HCT116 (cell line): Measurements from ENCODE around the gene PLD5. TPM values are rescaled to one million over a fixed set of nuclear protein-coding genes. Genes with fewer than 3 reads are reported as not detected.

Source experiments
- ATAC-seq: fragments of 200-7000 bp; cut with Tn5 transposase; 2 replicates; pipeline ENCODE4 v1.9.1; 2020; ENCODE audit warnings: mild to moderate bottlenecking, moderate library complexity
- BruUV-seq: library from RNA; stranded (reverse); fragments of 400-500 nt; replicated peaks from 2 replicates; lab custom pipeline; 2021; lab: Mats Ljungman, UMichigan
- CTCF ChIA-PET: fragments of 300-600 bp; sonication (Branson Sonifier 250); formaldehyde crosslinking; loops from one replicate; lab custom pipeline; 2021; ENCODE audit warnings: antibody characterized with exemption; lab: Charles Lee
- POLR2A ChIA-PET: fragments of 300-600, 350-600 bp; sonication (Branson Sonifier 250); formaldehyde crosslinking; loops from one replicate; lab custom pipeline; 2021; ENCODE audit warnings: antibody characterized with exemption; lab: Charles Lee
- RAD21 ChIA-PET, 2 experiments: fragments of 300-600 bp; sonication (Branson Sonifier 250); formaldehyde crosslinking; loops; one replicate each; lab custom pipeline; 2023; ENCODE audit warnings: low total read pairs in 2 of 2; ENCODE audit not compliant: uncharacterized antibody in 2 of 2, unreplicated experiment in 2 of 2, low non-redundant PET in 1 of 2; lab: Charles Lee
- DNase-seq: peaks from one replicate; pipeline ENCODE4 v3.0.0-alpha.2; 2010; ENCODE audit warnings: low read depth, low spot score
- H2AFZ ChIP-seq: fragments of 200-600 bp; shearing (Covaris generic), sonication (generic); 2 replicates; pipeline ENCODE4 v1.6.1; 2017; ENCODE audit warnings: low read depth, mixed run types, mixed read lengths, antibody characterized with exemption, low read length; ENCODE audit not compliant: poor library complexity, severe bottlenecking
- H3K27ac ChIP-seq: 2 replicates; pipeline ENCODE4 v1.5.1; 2012; ENCODE audit warnings: low read depth, low read length
- H3K27me3 ChIP-seq: fragments of 200-600 bp; sonication (generic); 2 replicates; pipeline ENCODE4 v1.6.1; 2016; ENCODE audit warnings: mixed run types, low read length, mixed read lengths; ENCODE audit not compliant: insufficient read depth
- H3K36me3 ChIP-seq, 2 experiments: fragments of 200-500 bp in 1 of 2; fragments of 200-600 bp in 1 of 2; sonication (Bioruptor generic) in 1 of 2; sonication (generic) in 1 of 2; 2 replicates each; pipeline versions ENCODE4 v1.5.1 to v1.6.1; 2014 to 2016; ENCODE audit warnings: low read length in 2 of 2, inconsistent platforms in 1 of 2, mixed read lengths in 1 of 2, mixed run types in 1 of 2; ENCODE audit not compliant: insufficient read depth in 2 of 2, control insufficient read depth in 1 of 2
- H3K4me1 ChIP-seq, 2 experiments: fragments of 200-600 bp in 1 of 2; sonication (generic) in 1 of 2; 2 replicates each; pipeline versions ENCODE4 v1.5.1 to v1.6.1; 2012 to 2017; ENCODE audit warnings: low read length in 2 of 2, inconsistent platforms in 1 of 2, mild to moderate bottlenecking in 1 of 2, mixed read lengths in 1 of 2, mixed run types in 1 of 2, moderate library complexity in 1 of 2; ENCODE audit not compliant: insufficient read depth in 2 of 2, control insufficient read depth in 1 of 2
- H3K4me2 ChIP-seq: fragments of 200-600 bp; sonication (generic); 2 replicates; pipeline ENCODE4 v1.6.1; 2017; ENCODE audit warnings: mixed run types, low read length, mixed read lengths
- H3K4me3 ChIP-seq, 2 experiments: fragments of 200-600 bp in 1 of 2; sonication (generic) in 1 of 2; replicated peaks in 1 of 2; 2 replicates each; pipeline ENCODE4 v1.5.1; 2011 to 2016; ENCODE audit warnings: low read length in 2 of 2, control low read depth in 1 of 2, low read depth in 1 of 2, mild to moderate bottlenecking in 1 of 2, mixed read lengths in 1 of 2, mixed run types in 1 of 2
- H3K79me2 ChIP-seq: fragments of 200-600 bp; sonication (generic); 2 replicates; pipeline ENCODE4 v1.6.1; 2017; ENCODE audit warnings: mild to moderate bottlenecking, mixed run types, low read length, moderate library complexity, mixed read lengths; ENCODE audit not compliant: insufficient read depth
- H3K9ac ChIP-seq: fragments of 200-600 bp; sonication (generic); 2 replicates; pipeline ENCODE4 v1.6.1; 2016; ENCODE audit warnings: low read length, mixed read lengths
- H3K9me2 ChIP-seq: fragments of 200-600 bp; sonication (generic), shearing (Covaris generic); 2 replicates; pipeline ENCODE4 v1.6.1; 2017; ENCODE audit warnings: mixed run types, mild to moderate bottlenecking, moderate library complexity; ENCODE audit not compliant: insufficient read depth
- H3K9me3 ChIP-seq, 2 experiments: fragments of 200-500 bp in 1 of 2; fragments of 200-600 bp in 1 of 2; sonication (Bioruptor generic) in 1 of 2; sonication (generic) in 1 of 2; 2 replicates each; pipeline ENCODE4 v1.6.1; 2014 to 2017; ENCODE audit warnings: low read length in 2 of 2, mixed read lengths in 2 of 2, inconsistent platforms in 1 of 2, low read depth in 1 of 2, mild to moderate bottlenecking in 1 of 2, mixed run types in 1 of 2, moderate library complexity in 1 of 2; ENCODE audit not compliant: control insufficient read depth in 1 of 2, insufficient read depth in 1 of 2
- H4K20me1 ChIP-seq: fragments of 200-600 bp; sonication (generic), shearing (Covaris generic); 2 replicates; pipeline ENCODE4 v1.6.1; 2017; ENCODE audit warnings: mixed run types, mild to moderate bottlenecking, moderate library complexity; ENCODE audit not compliant: insufficient read depth
- ATF3 ChIP-seq: IDR thresholded peaks from 2 replicates; pipeline ENCODE4 v1.6.1; 2012
- CBX3 ChIP-seq: IDR thresholded peaks from 2 replicates; pipeline ENCODE4 v1.6.1; 2012; ENCODE audit warnings: low read depth
- CEBPB ChIP-seq: IDR thresholded peaks from 2 replicates; pipeline ENCODE4 v1.6.1; 2012; ENCODE audit warnings: low read depth
- CTCF ChIP-seq, 3 experiments: fragments of 200-600 bp in 1 of 3; sonication (generic) in 1 of 3; IDR thresholded peaks in 2 of 3; conservative IDR thresholded peaks in 1 of 3; 2 replicates each; pipeline ENCODE4 v1.5.1; 2012 to 2017; ENCODE audit warnings: low read depth in 2 of 3, low read length in 2 of 3, antibody characterized with exemption in 1 of 3, borderline replicate concordance in 1 of 3, control low read depth in 1 of 3, mild to moderate bottlenecking in 1 of 3, mixed read lengths in 1 of 3, mixed run types in 1 of 3, moderate library complexity in 1 of 3; ENCODE audit not compliant: insufficient read depth in 1 of 3
- EGR1 ChIP-seq: IDR thresholded peaks from 2 replicates; pipeline ENCODE4 v1.6.1; 2012; ENCODE audit warnings: low read depth
- EZH2phosphoT487 ChIP-seq: fragments of 200-600 bp; IDR thresholded peaks from 2 replicates; pipeline ENCODE4 v1.6.1; 2018; ENCODE audit warnings: antibody characterized with exemption, borderline replicate concordance
- FOSL1 ChIP-seq: IDR thresholded peaks from 2 replicates; pipeline ENCODE4 v1.6.1; 2012; ENCODE audit warnings: low read depth
- JUND ChIP-seq: IDR thresholded peaks from 2 replicates; pipeline ENCODE4 v1.6.1; 2012
- POLR2A ChIP-seq: IDR thresholded peaks from 2 replicates; pipeline ENCODE4 v1.7.0; 2011; ENCODE audit warnings: borderline replicate concordance; ENCODE audit not compliant: insufficient read depth, insufficient read length; ENCODE audit errors: extremely low read depth
- POLR2AphosphoS5 ChIP-seq: IDR thresholded peaks from 2 replicates; pipeline ENCODE4 v1.6.1; 2011; ENCODE audit warnings: mild to moderate bottlenecking, low read depth, low read length, moderate library complexity
- RAD21 ChIP-seq: IDR thresholded peaks from 2 replicates; pipeline ENCODE4 v1.6.1; 2012; ENCODE audit warnings: low read depth, mild to moderate bottlenecking
- REST ChIP-seq: IDR thresholded peaks from 2 replicates; pipeline ENCODE4 v1.6.1; 2012; ENCODE audit warnings: low read depth
- SIN3A ChIP-seq: IDR thresholded peaks from 2 replicates; pipeline ENCODE4 v1.6.1; 2012; ENCODE audit warnings: low read depth
- SP1 ChIP-seq: IDR thresholded peaks from 2 replicates; pipeline ENCODE4 v1.6.1; 2012; ENCODE audit warnings: low read depth
- SRF ChIP-seq: IDR thresholded peaks from 2 replicates; pipeline ENCODE4 v1.6.1; 2012; ENCODE audit warnings: low read depth
- TCF7L2 ChIP-seq: IDR thresholded peaks from 2 replicates; pipeline ENCODE4 v1.7.0; 2011; ENCODE audit warnings: borderline replicate concordance, inconsistent platforms; ENCODE audit not compliant: insufficient read depth, insufficient read length; ENCODE audit errors: extremely low read depth
- ZBTB33 ChIP-seq: IDR thresholded peaks from 2 replicates; pipeline ENCODE4 v1.6.1; 2011; ENCODE audit warnings: mild to moderate bottlenecking, low read length, moderate library complexity; ENCODE audit not compliant: insufficient replicate concordance; ENCODE audit errors: extremely low read depth
- ZFX ChIP-seq: fragments of 450-650 bp; IDR thresholded peaks from 2 replicates; pipeline ENCODE4 v1.6.1; 2017
- intact Hi-C: fragments of 100-400 bp; cut with micrococcal nuclease; formaldehyde crosslinking; loops from 2 replicates; pipeline ENCODE4 v1.10.0; 2022
- total RNA-seq: library from RNA; stranded (reverse); gene quantifications from one replicate; pipeline ENCODE4 v1.2.1, GENCODE V29; 2021; ENCODE audit not compliant: unreplicated experiment

PLD5 gene
- total RNA-seq, 1 experiment from 2014 or later, result not detected

GRCh38 chr1:242432491-242433095, 91.9 kb downstream of the PLD5 start (continued):
- TF ChIP-seq ZBTB33 (no peak), SP1 (no peak), SRF (no peak), EZH2phosphoT487 (no peak), SIN3A (no peak), TCF7L2 (no peak), CEBPB (no peak)

GRCh38 chr1:242431786-242432185, 92.7 kb downstream of the PLD5 start:
- H4K20me1 ChIP-seq, result no peaks in the 10 kb centered on the region
- H2AFZ ChIP-seq, result no peak overlapping the region
- H3K4me3 ChIP-seq, result no peak overlapping the region
- no peak overlapping the region for H3K9ac ChIP-seq
- H3K9me3 ChIP-seq, result no peaks in the 10 kb centered on the region
- H3K9me2 ChIP-seq, result no peaks in the 10 kb centered on the region
- no peak overlapping the region for H3K27ac ChIP-seq
- CTCF ChIA-PET, result no interaction called here
- no peaks in the 10 kb centered on the region for H3K79me2 ChIP-seq
- no TSS peak for BruUV-seq
- POLR2A ChIA-PET, result no interaction called here
- H3K36me3 ChIP-seq, result no peaks in the 10 kb centered on the region
- DNase-seq, result no peak
- TF ChIP-seq CBX3 (no peak), ATF3 (no peak), EZH2phosphoT487 (no peak), REST (no peak), POLR2AphosphoS5 (no peak), ZFX (no peak), SRF (no peak), TCF7L2 (no peak), EGR1 (no peak), CEBPB (no peak), POLR2A (no peak), FOSL1 (no peak), JUND (no peak), RAD21 (no peak), CTCF (IDR thresholded peaks at IDR 0.05 in 2 of 3, conservative IDR thresholded peaks at IDR 0.05 in 1 of 3; ENCODE audit: borderline replicate concordance in 1 of 3, insufficient read depth in 1 of 3, low read depth in 2 of 3, low read length in 2 of 3) (no peak), SIN3A (no peak)
- RAD21 ChIA-PET, result no interaction called here
- intact Hi-C loops, result no loop called here
- H3K27me3 ChIP-seq, result no peaks in the 10 kb centered on the region
- ATAC-seq, result no peak
- no peak overlapping the region for H3K4me2 ChIP-seq
- H3K4me1 ChIP-seq, result no peaks in the 10 kb centered on the region
